AG09319 (cell line): ENCODE results near the gene FBXO24.
"Not testable (repeated sequence)": the region's sequence is repeated elsewhere in the genome, so short reads cannot be mapped to it uniquely, and the experiment has no call there.

Experiments
- DNase-seq: peaks from one replicate; pipeline ENCODE4 v3.0.0-alpha.2; 2010; ENCODE audit warnings: low read depth; ENCODE audit errors: extremely low read depth
- TF ChIP-seq, protein P1 (sequence below): IDR thresholded peaks from 2 replicates; pipeline ENCODE4 v1.5.1; 2011; ENCODE audit warnings: low read depth, mild to moderate bottlenecking, inconsistent platforms, low read length, moderate library complexity

Gene FBXO24

DNA sequence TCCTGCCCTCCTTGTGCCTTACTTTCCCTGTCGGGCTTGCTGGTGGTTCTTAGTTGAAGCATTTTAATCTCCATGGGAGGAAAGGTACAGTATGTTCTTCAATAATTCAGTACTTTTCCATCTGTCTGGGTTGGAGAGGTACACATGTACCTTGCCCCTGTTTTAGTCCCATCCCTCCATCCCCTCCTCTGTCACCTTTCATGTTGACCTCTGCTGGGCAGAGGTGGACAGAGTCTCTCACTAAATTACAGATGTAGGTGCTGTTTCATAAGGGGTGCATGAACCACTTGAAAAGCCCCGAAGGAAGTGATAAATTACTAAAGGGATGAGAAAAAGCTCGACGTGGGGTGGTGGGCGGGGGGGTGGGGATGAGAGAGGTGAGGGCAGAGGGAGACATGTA, 41.7 kb upstream of the FBXO24 start:
- TF ChIP-seq, protein P1, sequence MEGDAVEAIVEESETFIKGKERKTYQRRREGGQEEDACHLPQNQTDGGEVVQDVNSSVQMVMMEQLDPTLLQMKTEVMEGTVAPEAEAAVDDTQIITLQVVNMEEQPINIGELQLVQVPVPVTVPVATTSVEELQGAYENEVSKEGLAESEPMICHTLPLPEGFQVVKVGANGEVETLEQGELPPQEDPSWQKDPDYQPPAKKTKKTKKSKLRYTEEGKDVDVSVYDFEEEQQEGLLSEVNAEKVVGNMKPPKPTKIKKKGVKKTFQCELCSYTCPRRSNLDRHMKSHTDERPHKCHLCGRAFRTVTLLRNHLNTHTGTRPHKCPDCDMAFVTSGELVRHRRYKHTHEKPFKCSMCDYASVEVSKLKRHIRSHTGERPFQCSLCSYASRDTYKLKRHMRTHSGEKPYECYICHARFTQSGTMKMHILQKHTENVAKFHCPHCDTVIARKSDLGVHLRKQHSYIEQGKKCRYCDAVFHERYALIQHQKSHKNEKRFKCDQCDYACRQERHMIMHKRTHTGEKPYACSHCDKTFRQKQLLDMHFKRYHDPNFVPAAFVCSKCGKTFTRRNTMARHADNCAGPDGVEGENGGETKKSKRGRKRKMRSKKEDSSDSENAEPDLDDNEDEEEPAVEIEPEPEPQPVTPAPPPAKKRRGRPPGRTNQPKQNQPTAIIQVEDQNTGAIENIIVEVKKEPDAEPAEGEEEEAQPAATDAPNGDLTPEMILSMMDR, result no peak
- no peak for DNase-seq

DNA sequence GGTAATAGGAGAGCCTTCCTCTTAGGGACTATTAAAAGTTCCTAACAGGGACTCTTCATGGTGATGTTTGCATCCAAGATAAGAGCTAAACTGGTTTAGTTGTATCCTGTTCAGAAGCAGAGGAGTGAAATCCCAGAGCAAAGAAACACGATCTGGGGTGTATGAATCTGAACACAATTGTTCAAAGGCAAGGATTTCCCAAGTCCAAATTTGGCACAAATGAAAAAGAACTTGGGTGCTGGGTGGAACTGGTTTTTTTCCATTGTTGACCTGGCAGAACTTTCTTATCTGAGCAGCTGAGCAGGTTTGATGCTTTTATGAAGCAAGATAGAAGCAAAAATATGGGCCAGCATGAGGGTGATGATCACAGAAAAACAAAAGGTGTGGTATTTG, 41.2 kb upstream of the FBXO24 start:
- no peak for DNase-seq

DNA sequence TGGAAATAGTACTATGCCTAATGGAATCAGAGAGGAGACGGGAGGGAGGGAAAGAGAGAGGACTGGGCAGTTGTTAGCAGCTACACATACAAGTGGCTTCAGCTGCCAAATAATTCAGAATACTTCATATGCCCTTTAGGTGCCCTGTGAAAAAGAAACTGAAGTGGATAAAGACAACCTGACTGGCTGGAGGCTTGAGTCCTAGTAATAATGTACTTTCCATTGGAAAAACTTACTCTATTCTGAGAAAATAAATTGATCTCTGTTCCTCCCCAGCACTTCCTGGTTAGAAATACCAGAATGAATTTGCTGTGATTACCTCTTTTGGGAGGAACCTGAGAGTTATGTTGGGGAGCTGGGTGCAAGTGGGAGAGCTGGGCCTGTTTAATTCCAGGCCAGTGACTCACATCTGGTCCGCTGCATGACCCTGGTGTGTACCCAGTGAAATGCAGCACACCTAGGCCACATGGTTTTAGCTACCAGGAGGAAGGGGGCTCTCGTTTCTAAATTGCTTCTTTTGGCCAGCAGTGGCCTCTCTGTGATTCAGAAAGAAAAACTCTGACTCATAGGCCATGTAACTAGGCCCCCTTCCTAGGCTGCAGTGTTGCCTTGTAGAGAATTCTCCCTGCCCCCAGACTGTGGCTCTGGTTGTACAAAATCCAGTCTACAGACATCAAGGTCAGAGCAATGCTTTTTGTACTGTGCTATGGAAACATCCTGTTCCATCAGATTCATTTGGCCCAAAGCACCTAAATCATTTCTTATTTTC, 40.6 kb upstream of the FBXO24 start:
- peak; percentile 48 for DNase-seq
- TF ChIP-seq, protein P1, result no peak

More for the DNA sequence above, 41.2 kb upstream of the FBXO24 start:
- TF ChIP-seq, protein P1, result no peak

DNA sequence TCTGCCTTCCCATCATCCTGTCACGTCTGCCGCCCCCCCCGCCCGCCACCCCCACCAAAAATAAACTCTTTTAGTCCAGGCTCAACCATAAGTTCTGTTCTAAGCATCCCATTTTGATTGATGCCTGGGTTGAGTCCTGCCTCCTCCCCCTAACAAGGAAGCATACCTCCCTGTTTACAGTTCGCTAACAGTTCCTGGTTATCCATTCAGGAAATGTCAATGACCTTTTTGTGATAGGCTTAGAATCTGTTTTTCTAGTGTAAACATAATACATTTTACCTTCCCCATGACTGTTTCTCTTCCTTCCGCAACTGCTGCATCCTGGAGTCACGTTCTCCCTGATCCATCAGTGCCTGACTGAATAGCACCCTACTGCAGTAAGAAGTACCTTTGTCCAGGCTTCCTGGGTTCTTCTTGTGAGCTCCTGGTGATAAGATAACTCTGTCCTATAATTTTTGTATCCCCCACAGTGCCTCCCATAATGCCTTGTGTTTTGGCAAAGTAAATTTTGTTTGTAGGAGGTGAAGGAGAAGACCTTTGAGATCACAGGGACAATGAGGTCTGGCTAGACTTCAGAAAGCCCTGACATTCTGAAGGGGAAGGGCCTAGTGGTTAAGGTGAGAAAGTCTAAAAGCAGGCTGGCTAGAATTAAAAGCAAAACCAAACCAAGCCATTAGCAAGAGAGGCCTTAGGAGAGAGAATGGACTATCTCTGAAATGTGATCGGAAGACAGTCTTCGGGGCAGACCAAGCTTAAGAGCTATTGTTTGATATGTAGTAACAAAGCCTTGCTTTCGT, 39.8 kb upstream of the FBXO24 start:
- DNase-seq, result no peak
- TF ChIP-seq, protein P1, result no peak

DNA sequence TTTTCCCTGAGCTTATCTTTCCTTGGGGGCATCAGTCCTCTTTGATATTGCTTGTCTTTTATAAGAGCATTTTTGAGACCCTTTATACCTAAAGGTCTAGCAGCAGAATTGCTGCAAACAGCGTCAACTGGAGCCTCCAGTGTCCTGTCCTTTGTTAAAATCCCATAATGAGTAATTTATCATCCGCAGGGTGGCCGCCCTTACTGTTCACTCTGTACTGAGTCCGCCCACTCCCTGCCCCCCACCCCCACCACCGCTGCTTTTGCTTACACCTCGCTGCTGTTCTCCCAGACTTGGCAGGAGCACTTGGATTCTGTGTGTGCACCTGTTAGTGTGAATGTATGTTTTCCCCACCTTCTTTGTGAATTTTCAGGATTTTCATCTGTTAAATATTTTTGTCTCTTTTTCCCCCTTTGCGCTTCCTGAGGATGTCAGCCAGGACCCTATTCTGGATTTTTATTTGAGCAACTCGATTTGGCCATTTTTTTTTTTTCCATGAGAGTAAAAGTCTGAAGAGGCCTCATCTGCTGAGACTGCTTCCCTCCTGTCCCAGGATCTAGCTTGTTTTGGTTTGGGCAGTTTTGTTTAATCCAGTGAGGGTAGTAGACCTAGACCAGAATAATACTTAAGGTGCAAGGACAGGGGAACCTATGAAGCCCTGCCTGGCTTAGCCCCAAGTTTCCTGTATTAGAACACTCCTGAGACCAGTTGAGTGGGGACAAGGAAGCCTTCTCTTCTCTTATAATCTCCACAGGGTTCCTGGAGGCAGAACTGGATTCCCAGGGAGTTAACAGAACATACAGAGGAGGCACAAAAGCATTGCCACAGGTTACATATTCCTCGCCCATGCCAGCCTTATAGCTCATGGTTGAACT, 39.0 kb upstream of the FBXO24 start:
- no peak for DNase-seq

DNA sequence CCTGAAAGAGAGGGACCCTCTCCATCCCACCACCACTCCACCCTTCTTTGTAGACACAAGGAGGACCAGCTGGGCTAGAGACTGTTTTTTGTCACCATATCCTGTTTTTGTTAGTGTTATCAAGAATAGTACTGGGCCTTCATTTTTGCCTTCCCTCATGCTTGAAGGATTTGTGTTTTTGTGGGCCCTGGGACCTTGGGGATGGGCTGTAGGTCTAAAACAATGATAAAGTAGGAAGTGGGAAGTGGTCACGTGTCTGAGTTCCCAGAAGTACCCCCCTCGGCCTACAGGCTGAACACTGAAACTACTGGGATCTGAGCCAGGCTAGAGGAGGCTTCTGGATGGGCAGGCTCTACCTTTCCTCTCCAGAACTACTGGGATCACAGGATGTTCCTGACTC, 38.3 kb upstream of the FBXO24 start:
- no peak for DNase-seq
- TF ChIP-seq, protein P1, result no peak

More for the DNA sequence above, 39.0 kb upstream of the FBXO24 start:
- TF ChIP-seq, protein P1, result no peak

DNA sequence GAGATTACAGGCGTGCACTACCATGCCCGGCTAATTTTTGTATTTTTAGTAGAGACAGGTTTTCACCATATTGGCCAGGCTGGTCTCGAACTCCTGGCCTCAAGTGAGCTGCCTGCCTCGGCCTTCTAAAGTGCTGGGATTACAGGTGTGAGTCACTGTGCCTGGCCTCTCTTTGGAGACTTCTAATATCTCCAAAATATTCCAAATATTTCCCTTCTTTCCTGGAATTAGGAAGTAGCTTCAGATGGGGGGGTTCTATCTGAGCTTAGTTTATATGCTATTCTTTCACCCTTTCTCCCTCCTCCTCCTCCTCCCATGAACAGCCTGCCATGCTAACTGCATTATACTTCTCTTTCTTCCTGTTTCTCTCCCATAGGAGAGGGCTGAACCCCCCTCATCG, 37.7 kb upstream of the FBXO24 start:
- not testable (repeated sequence) for DNase-seq
